ENCODE measurements around the gene GBE1. TPM values are rescaled to one million over a fixed set of nuclear protein-coding genes. Genes with fewer than 3 reads are reported as not detected.

Gene GBE1
- total and polyA plus RNA-seq, 9 of the 15 experiments (the other 6 are each of a cell fraction or from before 2014, with no cell fraction given) = 7.9 to 25.6 (median 13.1) TPM

DNA sequence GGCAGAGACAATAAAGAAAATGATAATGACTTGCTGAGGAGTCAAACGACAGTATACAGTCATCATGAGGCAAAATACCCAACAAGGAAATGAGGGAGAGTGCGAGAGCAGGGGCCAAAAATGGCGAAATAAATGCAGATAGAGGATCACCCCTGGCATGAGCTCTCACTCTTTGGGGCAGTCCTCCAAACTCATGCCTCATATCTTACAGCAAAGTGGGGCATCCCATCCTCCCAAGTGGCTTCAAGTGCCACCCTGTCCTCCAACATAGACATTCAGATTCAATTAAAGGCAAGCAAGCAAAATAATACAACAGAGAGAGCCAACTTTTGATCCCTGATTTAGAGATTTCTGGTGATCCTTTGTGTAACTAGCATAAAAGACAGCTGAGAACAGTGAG is 278.4 kb downstream of the GBE1 start (continued):
- TF ChIP-seq JUNB (CRISPR knock-in tag; conservative IDR thresholded peaks at IDR 0.05) (no peak), ZNF778 (CRISPR knock-in tag; IDR thresholded peaks at IDR 0.05) (no peak), HOXB6 (CRISPR knock-in tag; IDR thresholded peaks at IDR 0.05; ENCODE audit: borderline replicate concordance) (no peak), ZNF133 (CRISPR knock-in tag; IDR thresholded peaks at IDR 0.05) (no peak), HCFC1 (IDR thresholded peaks at IDR 0.05; ENCODE audit: low read depth, low read length) (no peak)

DNA sequence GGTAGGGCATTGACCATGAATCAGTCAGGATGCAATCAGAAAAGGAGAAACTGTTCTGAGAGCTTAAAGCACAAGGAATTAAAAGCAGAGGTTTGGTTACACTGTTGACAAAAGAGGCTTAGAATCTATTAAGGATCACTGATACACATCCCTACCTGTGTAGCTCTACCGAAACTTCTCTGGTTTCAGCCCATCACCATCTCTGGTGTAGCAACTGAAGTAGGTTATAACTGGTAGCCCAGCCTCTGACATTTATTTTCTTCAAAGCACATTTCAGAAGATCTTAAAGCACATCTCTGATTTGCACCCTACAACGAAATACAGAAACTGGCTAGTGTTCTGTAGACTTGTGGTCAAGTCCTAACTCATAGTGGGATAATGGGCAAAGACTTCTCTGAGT is 283.7 kb downstream of the GBE1 start:
- no peak for DNase-seq (ENCODE audit: extremely low read depth in 1 of 4, low spot score in 3 of 4)
- no TSS peak for BruUV-seq (replicated peaks)
- Histone ChIP-seq H4K20me1 (replicated peaks; ENCODE audit: control insufficient read depth, insufficient read depth, low read length) (no peaks in the 10 kb centered on the region), H3K4me1 (replicated peaks in 1 of 2; ENCODE audit: control insufficient read depth in 2 of 2, insufficient read depth in 2 of 2, low read length in 2 of 2) (no peaks in the 10 kb centered on the region), H3K4me3 (no peak overlapping the region), H3K9ac (ENCODE audit: insufficient read depth in 1 of 2, low read depth in 2 of 2, low read length in 2 of 2) (no peak overlapping the region), H3K36me3 (ENCODE audit: control insufficient read depth, insufficient read depth, low read length) (no peaks in the 10 kb centered on the region), H2AFZ (ENCODE audit: low read depth, low read length) (no peak overlapping the region), H3K4me2 (ENCODE audit: insufficient read depth, low read length) (no peak overlapping the region), H3K27me3 (ENCODE audit: control insufficient read depth in 2 of 2, insufficient read depth in 2 of 2, low read length in 2 of 2) (no peaks in the 10 kb centered on the region), H3K79me2 (ENCODE audit: control insufficient read depth, insufficient read depth, low read length) (no peaks in the 10 kb centered on the region), H3K27ac (ENCODE audit: extremely low read depth, low read depth, low read length) (no peak overlapping the region), H3K9me1 (ENCODE audit: control insufficient read depth, insufficient read depth, low read length) (no peaks in the 10 kb centered on the region), H3K9me3 (replicated peaks; ENCODE audit: control insufficient read depth, insufficient read depth, low read depth, low read length) (no peaks in the 10 kb centered on the region)
- ChIA-PET POLR2A (no interaction called here), CTCF (ENCODE audit: low intra/inter-chr PET ratio) (no interaction called here)
- FAIRE-seq = no peak
- in situ Hi-C loops (cut with MboI) (loop anchor here (25.0 kb wide), 1 partner anchor 660 kb away; no protein-coding TSS in a partner anchor), intact Hi-C loops (cut with micrococcal nuclease) (no loop called here)
- ATAC-seq = no peak
- TF ChIP-seq, protein P1, sequence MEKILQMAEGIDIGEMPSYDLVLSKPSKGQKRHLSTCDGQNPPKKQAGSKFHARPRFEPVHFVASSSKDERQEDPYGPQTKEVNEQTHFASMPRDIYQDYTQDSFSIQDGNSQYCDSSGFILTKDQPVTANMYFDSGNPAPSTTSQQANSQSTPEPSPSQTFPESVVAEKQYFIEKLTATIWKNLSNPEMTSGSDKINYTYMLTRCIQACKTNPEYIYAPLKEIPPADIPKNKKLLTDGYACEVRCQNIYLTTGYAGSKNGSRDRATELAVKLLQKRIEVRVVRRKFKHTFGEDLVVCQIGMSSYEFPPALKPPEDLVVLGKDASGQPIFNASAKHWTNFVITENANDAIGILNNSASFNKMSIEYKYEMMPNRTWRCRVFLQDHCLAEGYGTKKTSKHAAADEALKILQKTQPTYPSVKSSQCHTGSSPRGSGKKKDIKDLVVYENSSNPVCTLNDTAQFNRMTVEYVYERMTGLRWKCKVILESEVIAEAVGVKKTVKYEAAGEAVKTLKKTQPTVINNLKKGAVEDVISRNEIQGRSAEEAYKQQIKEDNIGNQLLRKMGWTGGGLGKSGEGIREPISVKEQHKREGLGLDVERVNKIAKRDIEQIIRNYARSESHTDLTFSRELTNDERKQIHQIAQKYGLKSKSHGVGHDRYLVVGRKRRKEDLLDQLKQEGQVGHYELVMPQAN (IDR thresholded peaks at IDR 0.05; ENCODE audit: borderline replicate concordance) = no peak
- TF ChIP-seq, protein P2, sequence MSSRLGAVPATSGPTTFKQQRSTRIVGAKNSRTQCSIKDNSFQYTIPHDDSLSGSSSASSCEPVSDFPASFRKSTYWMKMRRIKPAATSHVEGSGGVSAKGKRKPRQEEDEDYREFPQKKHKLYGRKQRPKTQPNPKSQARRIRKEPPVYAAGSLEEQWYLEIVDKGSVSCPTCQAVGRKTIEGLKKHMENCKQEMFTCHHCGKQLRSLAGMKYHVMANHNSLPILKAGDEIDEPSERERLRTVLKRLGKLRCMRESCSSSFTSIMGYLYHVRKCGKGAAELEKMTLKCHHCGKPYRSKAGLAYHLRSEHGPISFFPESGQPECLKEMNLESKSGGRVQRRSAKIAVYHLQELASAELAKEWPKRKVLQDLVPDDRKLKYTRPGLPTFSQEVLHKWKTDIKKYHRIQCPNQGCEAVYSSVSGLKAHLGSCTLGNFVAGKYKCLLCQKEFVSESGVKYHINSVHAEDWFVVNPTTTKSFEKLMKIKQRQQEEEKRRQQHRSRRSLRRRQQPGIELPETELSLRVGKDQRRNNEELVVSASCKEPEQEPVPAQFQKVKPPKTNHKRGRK (tag; IDR thresholded peaks at IDR 0.05) = no peak
- TF ChIP-seq, protein P3, sequence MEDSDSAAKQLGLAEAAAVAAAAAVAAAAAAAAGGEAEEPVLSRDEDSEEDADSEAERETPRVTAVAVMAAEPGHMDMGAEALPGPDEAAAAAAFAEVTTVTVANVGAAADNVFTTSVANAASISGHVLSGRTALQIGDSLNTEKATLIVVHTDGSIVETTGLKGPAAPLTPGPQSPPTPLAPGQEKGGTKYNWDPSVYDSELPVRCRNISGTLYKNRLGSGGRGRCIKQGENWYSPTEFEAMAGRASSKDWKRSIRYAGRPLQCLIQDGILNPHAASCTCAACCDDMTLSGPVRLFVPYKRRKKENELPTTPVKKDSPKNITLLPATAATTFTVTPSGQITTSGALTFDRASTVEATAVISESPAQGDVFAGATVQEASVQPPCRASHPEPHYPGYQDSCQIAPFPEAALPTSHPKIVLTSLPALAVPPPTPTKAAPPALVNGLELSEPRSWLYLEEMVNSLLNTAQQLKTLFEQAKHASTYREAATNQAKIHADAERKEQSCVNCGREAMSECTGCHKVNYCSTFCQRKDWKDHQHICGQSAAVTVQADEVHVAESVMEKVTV (CRISPR knock-in tag; IDR thresholded peaks at IDR 0.05) = no peak
- TF ChIP-seq JUNB (CRISPR knock-in tag; conservative IDR thresholded peaks at IDR 0.05) (no peak), RNF2 (IDR thresholded peaks at IDR 0.05) (no peak)
- 0% methylated on average over 2 of the region's 2 CpGs for WGBS (ENCODE audit: insufficient coverage, low coverage, missing lambda C conversion rate)
